ELF-1 (cell line): ENCODE data around the gene VSIR.

Experiments used
- DNase-seq: peaks from one replicate; pipeline ENCODE4 v3.0.0-alpha.2; 2016; ENCODE audit warnings: low read depth, low spot score

Gene VSIR

DNA sequence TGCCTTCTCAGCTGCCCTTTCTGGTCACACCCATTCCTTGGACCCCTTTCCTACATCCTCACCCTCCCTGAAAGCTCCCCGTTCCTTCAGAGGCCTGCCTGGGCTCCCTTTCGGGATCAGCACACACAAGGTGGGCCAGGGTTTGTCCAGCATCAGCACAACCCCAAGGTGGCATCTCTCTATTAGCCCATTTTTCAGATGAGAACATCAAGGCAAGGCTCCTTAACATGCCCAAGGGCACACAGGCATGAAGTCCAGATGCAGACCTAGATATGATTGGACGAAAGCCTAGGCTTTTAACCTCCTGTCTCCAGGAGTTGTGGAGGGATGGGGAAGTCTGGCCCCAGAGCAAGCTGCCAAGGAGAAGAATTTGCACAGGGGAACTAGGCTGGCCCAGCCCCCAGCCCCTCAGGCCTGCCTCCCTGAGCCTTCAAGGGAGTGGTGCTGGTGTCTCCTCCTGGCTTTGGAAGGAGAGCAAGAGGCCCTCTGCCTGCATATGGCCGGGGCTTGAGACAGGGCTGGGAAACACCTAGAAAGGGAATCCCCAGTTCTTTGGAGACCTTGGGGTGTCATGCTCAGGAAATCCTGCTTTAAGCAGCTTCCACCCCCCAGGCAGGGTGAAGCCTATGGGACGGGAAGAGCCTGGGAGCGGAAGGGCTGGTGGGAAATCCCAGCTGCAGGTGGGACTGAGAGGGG, 9.0 kb upstream of the VSIR start:
- DNase-seq = no peak

- DNase-seq = no peak
Observed at GRCh38 chr10:71780719-71781118, 7.4 kb upstream of the VSIR start.

DNA sequence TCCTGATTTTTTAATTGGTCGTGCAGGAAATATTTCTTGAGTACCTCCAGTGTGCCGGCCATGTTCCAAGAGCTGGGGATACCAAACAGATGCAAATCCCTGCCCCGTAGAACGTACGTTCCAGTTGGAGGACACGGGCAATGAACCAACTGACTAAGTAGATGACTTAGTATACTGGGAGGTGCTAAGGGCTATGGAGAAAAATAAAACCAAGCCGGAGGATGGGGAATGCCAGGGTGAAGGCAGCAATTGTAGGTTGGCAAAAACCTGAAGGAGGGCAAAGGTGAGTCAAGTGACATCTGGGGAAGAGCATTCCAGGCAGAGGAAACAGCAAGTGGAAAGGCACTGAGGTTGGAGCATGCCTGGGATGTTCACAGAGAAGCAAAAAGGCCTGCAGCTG, 6.8 kb upstream of the VSIR start:
- no peak for DNase-seq

- no peak for DNase-seq
Observed at GRCh38 chr10:71779641-71780040, 6.3 kb upstream of the VSIR start.

DNA sequence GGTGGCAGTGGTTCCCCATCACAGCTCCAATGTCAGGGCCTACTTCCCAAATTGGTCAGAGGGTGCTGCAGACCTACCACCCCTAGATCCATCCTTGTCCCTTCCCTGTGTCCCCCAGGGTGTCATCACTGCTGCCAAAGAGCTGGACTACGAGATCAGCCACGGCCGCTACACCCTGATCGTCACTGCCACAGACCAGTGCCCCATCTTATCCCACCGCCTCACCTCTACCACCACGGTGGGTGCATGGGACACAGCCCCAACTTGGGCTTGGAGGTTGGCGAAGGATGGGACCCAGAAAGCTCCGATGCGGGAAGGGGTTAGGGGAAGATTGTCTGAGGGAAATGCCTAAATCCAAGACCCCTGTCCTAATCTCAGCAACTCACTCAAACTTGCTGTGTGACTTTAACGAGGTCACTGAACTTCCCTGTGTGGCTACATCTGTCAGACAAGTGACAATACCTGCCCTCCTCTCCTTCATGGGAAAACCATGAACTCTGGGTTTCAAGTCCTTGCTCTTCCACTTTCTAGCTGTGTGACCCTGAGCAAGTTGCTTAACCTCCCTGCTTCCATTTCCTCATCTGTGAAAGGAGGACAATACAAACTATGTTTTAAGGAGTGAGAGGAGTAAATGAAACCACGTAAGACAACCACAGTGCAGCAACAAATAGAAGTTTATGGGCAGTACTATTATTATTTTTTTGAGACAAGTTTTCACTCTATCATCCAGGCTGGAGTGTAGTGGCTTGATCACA, 4.9 kb upstream of the VSIR start:
- DNase-seq = no peak

DNA sequence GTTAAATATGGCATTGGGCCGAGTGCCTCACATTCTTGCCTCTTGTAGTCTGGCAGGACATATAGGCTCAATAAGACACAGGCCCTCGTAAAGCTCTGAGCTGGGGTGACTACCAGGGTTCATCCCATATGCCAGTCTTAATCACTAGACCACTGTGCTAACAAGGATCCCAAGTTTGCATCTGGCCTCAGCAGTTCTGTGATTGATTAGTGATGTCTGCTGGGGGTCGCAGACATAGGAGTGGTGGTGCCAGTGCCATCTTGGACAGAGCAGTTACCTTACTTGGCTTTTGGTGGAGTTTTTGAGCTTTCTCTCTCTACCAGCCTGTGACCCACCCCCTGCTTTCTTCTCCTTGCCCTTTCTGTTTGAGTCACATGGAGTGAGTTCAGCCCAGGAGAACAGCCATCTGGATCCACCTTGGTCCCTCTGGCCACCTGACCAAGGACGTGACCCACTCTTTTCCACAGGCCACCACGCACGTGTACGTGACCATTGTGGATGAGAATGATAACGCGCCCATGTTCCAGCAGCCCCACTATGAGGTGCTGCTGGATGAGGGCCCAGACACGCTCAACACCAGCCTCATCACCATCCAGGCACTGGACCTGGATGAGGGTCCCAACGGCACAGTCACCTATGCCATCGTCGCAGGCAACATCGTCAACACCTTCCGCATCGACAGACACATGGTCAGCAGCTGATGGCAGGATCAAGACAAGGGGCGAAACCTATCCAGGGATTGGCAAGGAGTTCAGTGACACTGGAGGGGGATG, 4.1 kb upstream of the VSIR start:
- no peak for DNase-seq

GRCh38 chr10:71776481-71776925, 3.2 kb upstream of the VSIR start:
- DNase-seq = no peak

GRCh38 chr10:71774916-71775702, 1.8 kb upstream of the VSIR start:
- DNase-seq = no peak

GRCh38 chr10:71772832-71773220, 494 bp downstream of the VSIR start:
- DNase-seq = no peak

DNA sequence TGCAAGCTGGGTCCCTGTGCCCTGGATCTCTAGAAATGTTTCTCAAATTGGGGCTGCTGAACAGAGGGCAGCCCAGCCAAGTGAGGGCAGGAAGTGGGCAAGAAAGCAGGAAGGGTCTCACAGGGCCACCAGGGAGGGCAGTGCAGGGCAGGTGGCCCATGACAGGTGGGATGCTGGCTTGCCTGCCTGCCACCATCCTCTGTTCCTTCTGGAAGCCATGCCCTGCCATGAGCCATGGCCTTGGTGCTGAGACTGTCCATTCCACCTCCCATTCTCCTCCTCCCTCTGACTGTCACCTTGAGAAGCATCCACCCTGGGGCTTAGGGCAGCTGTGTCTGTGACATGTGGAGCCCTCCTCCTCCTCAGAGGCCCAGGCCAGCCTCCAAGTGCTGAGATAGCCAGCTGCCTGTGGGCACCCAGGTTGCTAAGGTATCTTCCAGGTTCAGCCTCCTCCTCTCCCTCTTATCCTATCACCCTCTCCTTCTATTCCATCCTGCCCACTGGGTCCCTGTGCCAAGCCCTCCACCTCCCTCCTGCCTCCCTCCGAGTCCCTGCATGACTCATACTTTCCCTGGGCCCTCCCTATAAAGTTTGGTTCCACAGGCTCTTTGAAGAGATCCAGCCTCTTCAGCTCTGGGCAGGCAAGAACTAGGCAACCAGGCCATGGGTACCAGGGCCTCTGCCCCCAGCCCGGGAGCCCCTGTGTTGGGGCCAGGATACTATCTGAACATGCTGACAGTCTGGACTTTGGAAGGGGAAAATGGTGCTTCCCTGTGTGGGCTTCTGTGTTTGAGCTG, 1.3 kb downstream of the VSIR start:
- no peak for DNase-seq

- no peak for DNase-seq
Observed at GRCh38 chr10:71771204-71771603, 2.1 kb downstream of the VSIR start.

DNA sequence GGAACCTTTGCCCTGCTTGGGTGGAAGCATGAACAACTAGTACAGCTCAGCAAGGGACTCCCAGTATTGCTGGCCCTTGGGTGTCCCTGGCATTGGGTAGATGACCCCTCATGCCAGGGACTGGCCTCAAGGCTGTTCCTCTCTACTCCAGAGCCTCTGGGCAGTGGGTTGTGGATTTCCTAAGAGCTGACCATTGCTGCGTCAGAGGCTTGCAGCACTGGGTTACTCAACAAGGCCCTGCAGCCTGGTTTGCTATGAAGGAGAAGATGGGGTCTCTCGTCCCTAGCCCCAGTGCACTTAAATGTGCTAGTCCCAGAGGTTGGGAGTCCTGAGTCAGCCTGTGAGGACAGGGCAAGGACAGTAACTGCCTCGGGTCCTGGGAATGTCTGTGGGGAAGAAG, 2.5 kb downstream of the VSIR start:
- no peak for DNase-seq

- no peak for DNase-seq
Observed at GRCh38 chr10:71770255-71770654, 3.1 kb downstream of the VSIR start.

DNA sequence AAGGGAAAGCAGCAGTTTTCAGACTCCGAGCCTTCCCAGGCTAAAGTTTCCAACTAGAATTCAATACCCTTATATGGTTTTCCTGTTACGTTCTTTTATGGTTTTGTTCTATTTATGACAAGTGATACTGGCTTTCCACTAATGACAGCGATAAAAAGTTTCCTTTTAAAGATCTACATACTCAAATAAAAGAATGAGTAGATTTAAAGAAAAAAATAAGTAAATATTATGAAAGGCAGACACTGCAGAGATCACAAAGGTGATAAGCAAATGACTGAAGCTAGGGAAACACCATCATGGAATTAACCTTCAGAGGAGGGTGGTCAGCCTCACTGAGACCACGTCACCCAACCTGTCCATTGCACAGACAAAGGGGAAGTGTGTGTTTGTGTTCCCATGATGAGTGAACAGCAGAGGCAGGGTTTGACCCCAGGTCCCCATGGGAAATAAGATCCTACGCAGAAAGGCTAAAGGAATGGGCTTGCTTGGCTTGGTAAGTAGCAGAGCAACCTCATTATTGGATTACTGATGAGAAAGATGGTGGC, 4.0 kb downstream of the VSIR start:
- DNase-seq = no peak

DNA sequence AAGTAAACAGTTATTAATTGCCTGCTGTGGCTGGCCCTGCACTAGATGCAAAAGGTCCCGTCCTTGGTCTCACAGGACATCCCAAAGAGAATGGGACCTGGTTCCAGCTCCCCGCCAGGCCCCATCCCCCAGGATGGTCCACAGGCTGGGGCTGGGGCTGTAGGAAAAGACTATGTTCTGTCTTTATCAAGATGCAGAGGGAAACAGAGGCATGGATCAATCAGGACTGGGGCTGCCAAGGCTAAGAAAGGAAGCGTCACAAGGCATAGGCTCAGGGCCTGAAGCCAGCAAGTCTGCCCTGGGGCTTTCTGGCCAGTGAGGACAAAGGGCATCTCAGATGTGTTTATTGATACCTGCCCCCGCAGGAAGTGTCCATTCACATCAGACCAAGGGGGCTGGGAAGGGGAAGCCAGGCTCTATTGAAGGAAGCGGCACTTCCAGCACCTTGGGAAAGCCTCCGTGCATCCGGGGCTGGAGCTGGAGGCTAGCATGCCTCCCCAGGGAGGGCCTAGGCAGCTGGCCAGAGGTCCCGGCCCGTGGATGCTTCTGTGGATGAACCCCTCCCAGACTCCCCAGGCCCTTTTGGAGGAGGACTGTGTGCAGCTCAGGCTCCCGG, 5.8 kb downstream of the VSIR start:
- DNase-seq = peak; percentile 64

DNA sequence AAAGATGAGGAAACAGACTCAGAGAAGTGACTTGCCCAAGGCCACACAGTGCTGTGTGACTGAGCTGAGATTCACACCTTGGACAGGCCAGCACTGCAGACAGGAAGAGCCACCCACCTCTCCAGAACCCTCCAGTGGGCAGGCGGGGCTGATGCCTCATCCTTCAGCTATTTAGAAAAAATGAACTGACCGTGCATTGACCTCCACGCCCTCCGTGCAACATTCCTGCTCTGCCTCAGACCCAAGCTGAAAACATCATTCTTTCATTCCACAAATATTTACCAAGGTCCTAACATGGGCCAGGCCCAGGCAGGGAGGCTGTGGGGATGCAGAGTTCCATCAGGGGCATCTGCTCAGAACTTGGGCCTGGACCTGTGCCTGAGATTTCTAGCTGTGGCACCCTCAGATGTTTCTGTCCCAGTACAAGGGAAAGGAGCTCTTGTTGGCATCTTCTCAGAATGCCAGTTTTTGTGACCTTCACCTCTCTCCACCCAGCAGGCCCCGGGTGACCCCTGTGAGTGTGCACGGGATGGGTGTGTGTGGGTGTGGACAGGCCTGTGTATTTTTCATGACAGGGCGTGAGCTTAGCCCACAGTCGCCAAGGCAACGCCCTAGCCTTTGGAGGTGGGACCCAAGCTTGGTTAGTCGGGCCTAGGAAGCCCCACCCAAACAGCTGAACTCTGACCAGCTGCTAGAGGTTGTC, 6.5 kb downstream of the VSIR start:
- peak; percentile 87 for DNase-seq

DNA sequence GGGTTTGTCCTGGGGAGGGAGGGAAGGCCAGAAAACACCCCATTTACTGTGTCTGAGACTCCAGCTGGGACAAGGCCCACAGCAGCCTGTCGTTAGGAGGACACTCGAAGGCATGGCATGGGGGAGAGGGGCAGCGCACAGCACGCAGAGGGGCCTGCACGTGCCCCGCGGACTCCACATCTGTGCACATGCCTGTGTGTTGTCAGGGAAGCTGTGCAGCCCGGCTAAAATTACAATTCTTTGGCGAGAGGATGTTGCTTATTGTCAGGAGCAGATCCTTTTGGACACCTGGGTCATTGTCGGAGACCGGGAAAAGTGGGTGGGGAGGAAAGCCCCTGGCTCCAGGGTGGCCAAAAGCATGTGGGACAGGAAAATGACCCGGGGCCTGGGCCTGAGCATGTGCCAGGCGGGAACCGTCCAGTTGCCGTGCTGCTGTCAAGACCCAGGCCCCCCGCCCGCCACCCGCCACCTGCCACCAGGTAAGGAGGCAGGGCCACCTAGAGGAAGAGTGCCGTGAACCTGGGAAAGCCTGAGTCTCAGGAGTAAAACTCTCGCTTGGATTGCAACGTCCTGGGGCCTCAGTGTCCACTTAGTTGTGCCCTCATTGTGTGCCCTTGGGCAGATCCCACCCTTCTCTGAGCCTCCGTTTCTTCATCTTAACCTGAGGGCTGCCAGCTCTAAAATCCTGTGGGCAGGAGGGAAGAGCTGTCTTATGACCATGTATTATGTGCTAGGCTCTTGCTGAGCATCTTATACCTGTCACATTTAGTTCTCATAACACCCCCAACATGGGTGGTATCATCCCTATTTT, 7.2 kb downstream of the VSIR start:
- DNase-seq = no peak

DNA sequence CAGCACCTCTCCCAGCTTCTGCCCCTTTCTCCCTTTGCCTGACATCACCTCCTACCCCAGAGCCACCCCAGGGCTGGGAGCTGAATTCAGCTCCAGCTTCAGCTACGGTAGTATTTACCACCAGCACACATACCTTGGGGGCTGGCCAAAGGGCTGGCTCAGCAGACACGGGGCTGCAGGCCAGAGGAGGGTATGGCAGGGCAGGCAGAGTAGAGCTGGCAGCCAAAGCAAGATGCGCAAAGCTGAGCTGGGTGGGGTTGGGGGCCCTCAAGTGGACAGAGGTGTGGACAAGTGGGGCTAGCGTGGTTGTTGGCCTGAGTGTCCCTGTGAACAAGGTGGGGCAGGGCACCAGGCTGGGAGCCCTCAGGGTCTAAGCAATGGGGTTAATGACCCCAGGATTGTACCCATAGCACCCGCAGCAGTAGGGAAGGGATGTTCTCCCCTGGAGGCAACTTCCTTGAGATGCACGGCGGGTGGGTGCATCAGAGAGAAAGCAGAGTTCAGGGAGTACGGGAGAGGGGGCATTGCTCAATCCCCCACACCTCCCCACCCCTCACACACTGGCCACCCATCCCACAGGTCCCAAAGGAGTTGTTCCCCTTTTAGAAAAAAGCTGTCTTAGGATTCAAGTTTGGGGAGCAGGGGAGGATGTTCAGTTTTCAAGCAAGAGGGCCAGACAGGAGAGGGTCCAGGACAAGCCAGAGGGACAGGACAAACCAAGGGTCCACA, 8.0 kb downstream of the VSIR start:
- DNase-seq = no peak
